ENCODE data around the gene PDZD2. TPM values are rescaled to one million over a fixed set of nuclear protein-coding genes. Genes with fewer than 3 reads are reported as not detected.
A peak's percentile ranks its signal among the peaks of the same experiment; 100 is the strongest.

PDZD2 gene
- total RNA-seq, 8 experiments from 2014 or later, result 1.6 to 6.9 (median 3.2) TPM

DNA sequence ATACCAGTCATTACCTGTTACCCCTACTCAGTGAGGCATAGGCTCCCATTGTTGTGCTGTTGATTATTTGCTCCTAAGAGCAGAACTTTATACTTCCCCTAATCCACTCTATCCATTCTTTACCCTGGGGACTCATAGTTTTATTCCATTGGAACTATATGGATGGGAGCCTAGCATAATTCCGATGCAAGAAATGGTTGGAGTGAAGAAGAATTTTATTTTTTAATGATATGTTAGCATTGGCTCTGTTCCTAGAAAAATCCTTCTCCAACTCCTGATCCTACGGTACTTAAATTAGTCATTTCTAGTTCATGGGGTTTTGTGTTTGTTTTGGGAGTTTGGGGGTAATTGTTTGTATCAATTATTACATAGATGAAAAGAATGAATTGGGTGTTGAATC lies 343.7 kb downstream of the PDZD2 start:
- Histone ChIP-seq H3K4me3 (no peak overlapping the region), H3K4me1 (replicated peaks in 1 of 2) (no peaks in the 10 kb centered on the region), H3K27ac (no peak overlapping the region)
- in situ Hi-C loops (cut with MboI; ENCODE audit: low pct_unique_long_range_greater_than_20kb in 2 of 9, low sequenced_read_pairs in 9 of 9, unreplicated experiment in 9 of 9), result no loop called here
- WGBS, 10 experiments, result 20 to 100% (median 95%) methylated on average over 1 to 2 of the region's 2 CpGs; no CpG with 5 or more reads in 1 of the 10 experiments
- no peak for ATAC-seq (replicated peaks in 6 of 8)

DNA sequence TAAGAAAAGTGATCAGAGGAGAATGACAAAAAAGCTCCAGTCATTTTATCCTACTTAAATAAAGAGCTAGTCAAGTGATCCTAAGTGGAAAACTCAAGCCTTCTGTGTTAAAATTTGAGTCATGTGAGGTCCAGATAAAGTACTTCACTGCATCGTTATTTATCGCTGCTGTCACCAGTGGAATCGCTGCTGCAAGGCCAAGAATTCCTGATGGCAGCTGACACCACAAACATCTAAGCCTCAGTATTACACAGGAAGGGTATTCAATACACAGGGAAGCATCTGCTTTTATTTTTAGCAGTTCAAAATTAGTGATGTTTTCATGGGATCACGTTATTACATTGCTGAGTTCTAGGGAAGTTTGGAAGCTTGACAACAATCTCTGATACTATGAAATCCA lies 344.9 kb downstream of the PDZD2 start:
- in situ Hi-C loops (cut with MboI; ENCODE audit: low pct_unique_long_range_greater_than_20kb in 2 of 9, low sequenced_read_pairs in 9 of 9, unreplicated experiment in 9 of 9), result no loop called here
- no peak for ATAC-seq (replicated peaks in 6 of 8)
- H3K4me3 ChIP-seq, result no peak overlapping the region
- H3K4me1 ChIP-seq (replicated peaks in 1 of 2), result no peaks in the 10 kb centered on the region
- 0 to 96% (median 80%) methylated on average over 1 to 4 of the region's 4 CpGs; no CpG with 5 or more reads in 1 of the 10 experiments for WGBS, 10 experiments
- no peak overlapping the region for H3K27ac ChIP-seq

DNA sequence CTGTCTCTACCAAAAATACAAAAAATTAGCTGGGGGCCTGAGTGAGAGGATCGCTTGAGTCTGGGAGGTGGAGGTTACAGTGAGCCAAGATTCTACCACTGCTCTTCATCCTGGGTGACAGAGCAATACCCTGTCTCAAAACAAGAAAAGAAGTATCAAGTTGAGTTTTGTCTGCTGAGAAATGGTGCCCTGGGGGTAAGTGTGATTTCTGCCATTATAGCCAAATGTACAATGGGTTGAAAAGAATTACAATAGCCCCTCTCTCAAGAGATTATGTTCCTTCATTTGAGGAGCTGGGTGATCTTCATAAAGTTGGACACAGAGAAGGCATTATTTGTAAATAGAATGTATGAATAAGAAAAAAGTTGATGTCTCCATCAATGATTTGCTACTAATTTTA lies 345.8 kb downstream of the PDZD2 start:
- in situ Hi-C loops (cut with MboI; ENCODE audit: low pct_unique_long_range_greater_than_20kb in 2 of 9, low sequenced_read_pairs in 9 of 9, unreplicated experiment in 9 of 9), result no loop called here
- no peak for ATAC-seq (replicated peaks in 6 of 8)
- WGBS, 10 experiments, result 0 to 60% methylated on average over 1 of the region's 1 CpG; no CpG with 5 or more reads in 8 of the 10 experiments
- Histone ChIP-seq H3K4me3 (no peak overlapping the region), H3K27ac (no peak overlapping the region), H3K4me1 (replicated peaks in 1 of 2) (no peaks in the 10 kb centered on the region)

DNA sequence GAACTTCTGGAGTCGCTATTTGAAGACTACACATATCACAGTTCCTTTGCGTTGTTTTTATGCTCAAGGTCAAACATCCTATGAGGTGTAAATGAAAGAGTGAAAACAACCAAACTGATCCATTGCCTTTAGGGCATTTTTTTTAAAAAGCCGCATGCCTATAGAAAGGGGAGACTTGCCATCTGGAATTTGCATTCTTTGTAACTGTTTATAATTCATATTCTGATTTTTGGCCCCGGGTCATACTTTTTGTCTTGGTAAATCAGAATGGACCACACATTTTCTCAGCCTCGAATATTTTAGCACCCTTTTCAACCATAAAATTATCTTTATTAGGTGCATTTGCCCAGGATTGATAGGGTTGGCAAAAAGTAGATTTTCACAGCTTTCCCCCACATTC lies 347.2 kb downstream of the PDZD2 start:
- Histone ChIP-seq H3K4me1 (replicated peaks in 1 of 2) (no peaks in the 10 kb centered on the region), H3K4me3 (no peak overlapping the region), H3K27ac (no peak overlapping the region)
- in situ Hi-C loops (cut with MboI; ENCODE audit: low pct_unique_long_range_greater_than_20kb in 2 of 9, low sequenced_read_pairs in 9 of 9, unreplicated experiment in 9 of 9), result no loop called here
- WGBS, 10 experiments, result 17 to 100% (median 64%) methylated on average over 1 to 5 of the region's 5 CpGs; no CpG with 5 or more reads in 1 of the 10 experiments
- peak in 1 of 8 experiments; percentile 36 for ATAC-seq (replicated peaks in 6 of 8)

DNA sequence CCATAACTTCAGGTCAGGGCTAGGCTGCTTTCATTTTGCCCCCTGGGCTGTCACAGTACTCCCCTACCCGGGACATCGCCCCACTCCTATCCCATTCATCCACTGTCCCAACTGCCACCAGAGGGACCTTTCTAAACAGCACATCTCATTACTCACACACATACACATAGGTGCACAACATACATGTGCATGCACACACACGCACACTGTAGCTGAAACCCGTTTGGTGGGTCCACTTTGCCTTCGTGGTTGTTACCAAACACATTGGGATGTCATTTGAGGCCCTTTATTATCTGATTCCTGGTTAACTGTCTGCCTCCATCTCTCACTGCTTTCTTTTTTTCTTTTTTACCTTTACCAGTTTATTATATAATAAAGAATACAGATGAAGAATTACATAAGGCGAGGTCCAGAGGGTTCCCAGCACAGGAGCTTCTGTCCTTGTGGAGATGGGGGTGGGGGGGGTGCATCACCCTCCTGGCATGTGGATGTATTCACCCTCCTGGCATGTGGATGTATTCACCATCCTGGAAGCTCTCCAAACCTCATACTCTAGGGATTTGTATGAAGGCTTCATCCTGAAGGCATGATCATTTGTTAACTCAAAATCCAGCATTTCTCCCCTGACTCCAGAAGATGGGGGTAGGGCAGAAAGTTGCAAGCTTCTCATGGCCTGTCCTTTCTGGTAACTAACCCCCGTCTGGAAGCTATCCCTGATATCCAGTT lies 349.2 kb downstream of the PDZD2 start:
- Histone ChIP-seq H3K4me3 (no peak overlapping the region), H3K4me1 (replicated peaks in 1 of 2) (no peaks in the 10 kb centered on the region), H3K27ac (no peak overlapping the region)
- no peak for ATAC-seq (replicated peaks in 6 of 8)
- WGBS, 10 experiments, result 37 to 100% (median 81%) methylated on average over 1 to 5 of the region's 7 CpGs; no CpG with 5 or more reads in 2 of the 10 experiments
- in situ Hi-C loops (cut with MboI; ENCODE audit: low pct_unique_long_range_greater_than_20kb in 2 of 9, low sequenced_read_pairs in 9 of 9, unreplicated experiment in 9 of 9), result no loop called here

DNA sequence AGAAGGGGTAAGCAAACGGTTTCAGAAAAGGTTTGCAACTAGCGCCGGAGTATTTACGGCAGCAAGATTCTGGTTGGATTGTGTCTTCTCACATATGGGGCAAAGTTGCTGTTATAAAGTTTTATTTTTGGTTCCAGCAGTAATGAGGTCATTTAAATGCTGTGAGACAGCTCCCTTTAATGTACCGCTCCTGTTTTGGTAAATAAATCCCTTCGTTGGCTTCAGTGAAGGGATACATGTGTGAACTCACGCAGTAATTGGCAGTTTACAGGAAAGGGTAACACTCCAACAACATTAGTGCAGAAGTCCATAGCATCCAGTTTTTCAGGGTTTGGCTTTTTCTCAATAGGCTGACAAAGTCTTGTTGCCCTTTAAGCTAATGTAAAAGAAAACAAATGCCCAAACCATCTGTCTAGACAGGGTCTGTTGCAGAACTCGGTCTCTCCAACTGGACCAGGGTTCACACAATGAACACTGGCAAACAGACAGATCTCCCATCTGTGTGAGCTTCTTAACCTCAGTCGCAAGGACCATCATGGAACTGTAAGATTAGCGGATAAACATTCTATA lies 351.2 kb downstream of the PDZD2 start:
- Histone ChIP-seq H3K4me3 (no peak overlapping the region), H3K4me1 (replicated peaks in 1 of 2) (no peaks in the 10 kb centered on the region), H3K27ac (no peak overlapping the region)
- in situ Hi-C loops (cut with MboI; ENCODE audit: low pct_unique_long_range_greater_than_20kb in 2 of 9, low sequenced_read_pairs in 9 of 9, unreplicated experiment in 9 of 9), result no loop called here
- ATAC-seq (replicated peaks in 6 of 8), result no peak
- WGBS, 10 experiments, result 0 to 94% (median 85%) methylated on average over 1 to 9 of the region's 10 CpGs; no CpG with 5 or more reads in 1 of the 10 experiments

DNA sequence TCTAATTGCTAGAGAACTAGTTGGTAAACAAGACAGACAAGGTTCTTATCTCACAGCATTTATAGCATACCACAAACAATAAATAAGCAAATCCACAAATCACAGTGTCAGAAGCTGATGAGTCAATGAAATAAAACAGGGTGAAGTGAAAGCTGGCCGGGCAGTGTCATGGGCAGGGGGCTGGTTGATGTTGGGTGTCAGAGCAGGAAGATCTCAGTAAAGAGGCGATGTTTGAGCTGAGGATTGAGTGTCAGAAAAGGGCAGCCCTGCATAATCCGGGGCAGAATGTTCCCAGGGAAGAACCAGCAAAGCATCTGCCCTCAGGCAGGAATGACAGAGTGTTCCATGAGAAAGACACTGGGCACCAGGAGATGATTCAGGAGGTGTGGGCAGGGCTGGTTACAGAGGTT lies 351.8 kb downstream of the PDZD2 start:
- ATAC-seq (replicated peaks in 6 of 8), result peak in 2 of 8 experiments; percentile 31 to 36
- H3K27ac ChIP-seq, result no peak overlapping the region
- no peaks in the 10 kb centered on the region for H3K4me1 ChIP-seq (replicated peaks in 1 of 2)
- WGBS, 10 experiments, result 40 to 100% (median 67%) methylated on average over 1 to 3 of the region's 3 CpGs; no CpG with 5 or more reads in 2 of the 10 experiments
- H3K4me3 ChIP-seq, result no peak overlapping the region
- in situ Hi-C loops (cut with MboI; ENCODE audit: low pct_unique_long_range_greater_than_20kb in 2 of 9, low sequenced_read_pairs in 9 of 9, unreplicated experiment in 9 of 9), result no loop called here

DNA sequence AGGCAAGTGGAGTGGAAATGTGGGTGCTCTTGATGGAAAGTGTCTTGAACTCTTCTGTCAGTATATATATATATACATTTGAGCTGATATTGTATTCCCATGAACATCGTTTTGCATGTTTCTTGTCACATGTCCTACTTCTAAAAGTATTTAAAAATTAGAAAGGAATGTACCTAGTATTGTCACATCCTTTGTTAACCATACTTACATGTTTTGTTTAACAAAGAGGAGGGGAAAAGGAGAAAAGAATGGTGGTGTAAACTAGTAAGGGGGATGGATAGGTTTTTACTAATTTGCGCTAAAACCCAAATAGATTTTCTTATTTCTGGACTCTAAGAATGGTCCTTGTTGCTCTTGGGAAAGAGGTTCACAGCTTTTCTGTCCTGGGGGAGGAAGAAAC lies 353.4 kb downstream of the PDZD2 start:
- in situ Hi-C loops (cut with MboI; ENCODE audit: low pct_unique_long_range_greater_than_20kb in 2 of 9, low sequenced_read_pairs in 9 of 9, unreplicated experiment in 9 of 9), result no loop called here
- 43 to 100% (median 68%) methylated on average over 1 to 2 of the region's 2 CpGs for WGBS, 10 experiments
- no peaks in the 10 kb centered on the region for H3K4me1 ChIP-seq (replicated peaks in 1 of 2)

DNA sequence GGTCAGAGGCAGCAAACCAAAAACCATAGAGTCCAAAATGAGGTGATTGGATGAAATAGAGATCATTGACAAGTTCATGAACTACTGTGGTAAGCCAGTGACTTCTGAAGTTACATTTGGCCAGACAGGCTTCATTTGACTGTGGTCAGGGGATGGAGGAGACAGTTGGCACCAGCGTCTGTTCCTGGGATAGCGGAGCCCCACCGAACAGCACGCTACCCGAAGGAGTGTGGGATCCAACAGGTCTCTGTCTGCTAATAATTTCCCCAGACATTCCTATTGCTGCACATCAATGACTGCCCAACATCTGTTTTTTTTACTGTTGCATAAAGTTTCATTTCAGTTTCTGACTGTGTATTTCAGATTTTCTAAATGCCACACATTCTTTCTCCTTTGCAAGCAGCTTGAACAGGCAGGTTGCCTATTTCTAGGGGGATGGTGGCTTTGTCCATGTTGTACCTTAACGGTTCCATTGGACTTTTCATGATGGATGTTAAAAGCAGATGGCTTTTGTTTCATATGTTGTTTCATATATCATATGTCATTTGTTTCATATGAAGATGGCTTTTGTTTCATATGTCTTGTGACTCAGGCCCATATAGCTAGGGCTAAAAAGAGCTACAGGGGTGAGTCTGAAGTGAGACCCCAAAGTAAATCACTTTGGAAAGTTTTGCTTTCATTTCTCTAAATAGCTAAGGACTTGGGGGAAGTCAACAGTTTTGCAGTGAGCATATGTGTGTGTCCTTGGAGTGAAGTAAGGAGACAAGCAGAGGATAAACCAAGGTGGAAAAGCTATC lies 354.4 kb downstream of the PDZD2 start:
- no peak overlapping the region for H3K4me3 ChIP-seq
- WGBS, 10 experiments, result 0 to 97% (median 83%) methylated on average over 1 to 6 of the region's 6 CpGs; no CpG with 5 or more reads in 3 of the 10 experiments
- no peak overlapping the region for H3K27ac ChIP-seq
- no peaks in the 10 kb centered on the region for H3K4me1 ChIP-seq (replicated peaks in 1 of 2)
- peak in 1 of 8 experiments; percentile 57 for ATAC-seq (replicated peaks in 6 of 8)
- in situ Hi-C loops (cut with MboI; ENCODE audit: low pct_unique_long_range_greater_than_20kb in 2 of 9, low sequenced_read_pairs in 9 of 9, unreplicated experiment in 9 of 9), result no loop called here

More for the DNA sequence above, 353.4 kb downstream of the PDZD2 start:
- no peak for ATAC-seq (replicated peaks in 6 of 8)
- Histone ChIP-seq H3K27ac (no peak overlapping the region), H3K4me3 (no peak overlapping the region)

DNA sequence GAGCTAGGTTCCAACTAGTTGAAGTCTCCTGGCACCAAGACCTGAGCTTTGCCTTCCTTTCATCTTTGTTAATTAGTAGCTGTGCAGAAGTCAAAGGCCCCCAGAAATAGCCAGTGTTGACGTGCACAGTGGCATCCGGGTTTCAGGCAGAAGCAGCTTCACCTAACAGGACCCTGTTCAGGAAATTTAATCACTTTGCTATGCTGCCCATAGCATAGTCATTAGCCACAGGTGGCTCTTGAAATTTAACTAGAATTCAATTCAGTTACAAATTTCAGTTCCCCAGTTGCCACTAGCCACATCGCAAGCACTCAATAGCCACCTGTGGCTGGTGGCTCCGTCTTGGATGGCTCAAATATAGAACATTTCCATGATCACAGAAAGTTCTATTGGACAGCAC lies 356.1 kb downstream of the PDZD2 start:
- Histone ChIP-seq H3K4me3 (no peak overlapping the region), H3K4me1 (replicated peaks in 1 of 2) (no peaks in the 10 kb centered on the region), H3K27ac (no peak overlapping the region)
- 41 to 100% (median 70%) methylated on average over 2 to 4 of the region's 4 CpGs; no CpG with 5 or more reads in 1 of the 10 experiments for WGBS, 10 experiments
- in situ Hi-C loops (cut with MboI; ENCODE audit: low pct_unique_long_range_greater_than_20kb in 2 of 9, low sequenced_read_pairs in 9 of 9, unreplicated experiment in 9 of 9), result no loop called here
- no peak for ATAC-seq (replicated peaks in 6 of 8)

DNA sequence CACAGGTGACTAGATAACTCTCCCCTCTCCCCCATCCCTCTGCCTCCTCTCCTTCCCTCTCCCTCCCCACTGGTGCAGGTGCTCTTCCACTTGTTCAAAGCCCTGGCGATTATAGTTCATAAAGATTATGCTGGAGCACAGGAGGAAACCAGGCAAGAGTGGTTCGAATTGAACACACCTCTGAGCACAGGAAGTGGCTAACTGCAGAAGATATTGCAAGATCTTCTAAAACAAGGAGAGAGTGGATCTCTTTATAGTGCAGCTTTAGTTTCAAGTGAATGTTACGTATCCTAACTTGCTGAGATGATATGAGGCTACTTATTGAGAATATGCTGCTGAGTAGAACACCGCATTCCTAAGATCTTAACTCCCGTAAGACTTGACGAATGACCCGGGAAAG lies 356.8 kb downstream of the PDZD2 start:
- no peak overlapping the region for H3K4me3 ChIP-seq
- no peak overlapping the region for H3K27ac ChIP-seq
- WGBS, 10 experiments, result 60 to 94% (median 85%) methylated on average over 3 to 7 of the region's 7 CpGs; no CpG with 5 or more reads in 3 of the 10 experiments
- ATAC-seq (replicated peaks in 6 of 8), result no peak
- in situ Hi-C loops (cut with MboI; ENCODE audit: low pct_unique_long_range_greater_than_20kb in 2 of 9, low sequenced_read_pairs in 9 of 9, unreplicated experiment in 9 of 9), result no loop called here
- H3K4me1 ChIP-seq (replicated peaks in 1 of 2), result no peaks in the 10 kb centered on the region

DNA sequence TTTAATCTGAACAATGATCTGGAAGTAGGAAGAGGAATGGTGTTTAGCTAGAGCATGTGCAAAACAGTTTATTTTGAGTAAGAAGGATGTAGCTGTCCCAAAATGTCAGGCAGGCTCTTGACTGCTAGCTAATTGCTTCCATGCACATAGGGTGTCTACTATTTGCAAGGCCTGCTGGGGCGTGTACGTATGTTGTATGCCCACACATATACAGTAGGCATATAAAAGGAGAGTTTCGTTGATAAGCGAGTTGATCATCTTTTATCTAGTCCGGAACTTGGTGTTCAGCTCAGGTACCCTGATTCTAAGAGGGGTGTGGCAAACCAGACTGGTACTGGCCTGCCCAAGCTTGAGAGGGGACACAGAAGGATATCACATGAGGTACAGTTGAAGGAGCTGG lies 358.0 kb downstream of the PDZD2 start:
- Histone ChIP-seq H3K4me3 (no peak overlapping the region), H3K27ac (no peak overlapping the region), H3K4me1 (replicated peaks in 1 of 2) (no peaks in the 10 kb centered on the region)
- ATAC-seq (replicated peaks in 6 of 8), result no peak
- in situ Hi-C loops (cut with MboI; ENCODE audit: low pct_unique_long_range_greater_than_20kb in 2 of 9, low sequenced_read_pairs in 9 of 9, unreplicated experiment in 9 of 9), result no loop called here
- WGBS, 10 experiments, result 70 to 100% (median 90%) methylated on average over 1 to 4 of the region's 5 CpGs; no CpG with 5 or more reads in 3 of the 10 experiments

DNA sequence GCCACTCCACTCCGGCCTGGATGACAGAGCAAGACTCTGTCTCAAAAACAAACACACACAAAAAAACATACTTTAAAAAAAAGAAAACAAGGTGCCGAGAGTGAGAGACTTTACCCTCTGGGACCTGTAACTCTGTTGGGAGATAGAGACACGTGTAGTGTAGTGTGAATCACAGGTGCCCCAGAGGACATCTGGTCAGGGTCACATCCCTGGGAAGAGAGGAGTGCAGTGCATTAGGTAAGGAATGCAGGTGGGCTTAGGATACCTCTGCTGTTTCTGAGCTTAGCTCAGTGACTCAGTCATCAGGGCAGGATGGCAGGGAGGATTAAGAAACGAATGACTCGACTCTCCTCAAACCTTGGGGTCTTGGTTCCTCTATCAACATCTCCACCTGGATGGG lies 360.5 kb downstream of the PDZD2 start:
- in situ Hi-C loops (cut with MboI; ENCODE audit: low pct_unique_long_range_greater_than_20kb in 2 of 9, low sequenced_read_pairs in 9 of 9, unreplicated experiment in 9 of 9), result no loop called here
- 44 to 100% (median 87%) methylated on average over 1 to 5 of the region's 5 CpGs; no CpG with 5 or more reads in 1 of the 10 experiments for WGBS, 10 experiments
- Histone ChIP-seq H3K4me1 (replicated peaks in 1 of 2) (no peaks in the 10 kb centered on the region), H3K4me3 (no peak overlapping the region), H3K27ac (no peak overlapping the region)
- no peak for ATAC-seq (replicated peaks in 6 of 8)

All from motor neuron (in vitro differentiated cells).